IPS-18c (cell line): Measurements from ENCODE around the gene IRX1.
A peak's percentile ranks its signal among the peaks of the same experiment; 100 is the strongest.

ENCODE experiments used
- H3K4me3 ChIP-seq: 2 replicates; pipeline ENCODE4 v1.7.0; 2013; ENCODE audit warnings: low read depth, mild to moderate bottlenecking, low read length, moderate library complexity; ENCODE audit not compliant: insufficient read depth
- H3K9me3 ChIP-seq: one replicate; pipeline ENCODE4 v1.6.1; 2013; ENCODE audit warnings: mild to moderate bottlenecking, low read length, moderate library complexity; ENCODE audit not compliant: control insufficient read depth, insufficient read depth

Gene IRX1

DNA sequence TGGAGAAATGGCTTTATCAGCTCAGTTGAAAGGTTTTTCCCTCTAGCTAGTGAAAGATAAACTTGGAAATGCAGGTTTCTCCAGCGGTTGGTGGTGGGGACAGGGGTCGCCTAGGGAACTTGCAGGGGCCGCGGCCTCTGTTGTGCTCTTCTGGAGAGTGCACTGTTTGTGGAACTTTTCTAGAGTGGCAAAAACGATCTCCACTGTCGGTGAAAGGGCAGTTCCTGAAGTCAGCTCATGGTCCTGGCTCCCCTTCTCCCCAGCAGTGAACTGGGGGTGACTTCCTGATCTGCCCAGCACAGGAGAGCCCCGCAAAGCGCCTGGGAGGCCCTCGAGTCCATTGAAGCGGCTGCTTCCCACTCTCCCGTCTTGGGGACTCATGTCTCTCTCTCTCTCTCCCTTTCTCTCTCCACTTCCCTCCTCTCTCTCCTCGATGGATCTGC, 3.2 kb downstream of the IRX1 start:
- peak overlapping the region; percentile 42; the same call in 1 of the 2 replicates for H3K4me3 ChIP-seq
- H3K9me3 ChIP-seq, result peaks cover 5% of the 10 kb centered on the region

DNA sequence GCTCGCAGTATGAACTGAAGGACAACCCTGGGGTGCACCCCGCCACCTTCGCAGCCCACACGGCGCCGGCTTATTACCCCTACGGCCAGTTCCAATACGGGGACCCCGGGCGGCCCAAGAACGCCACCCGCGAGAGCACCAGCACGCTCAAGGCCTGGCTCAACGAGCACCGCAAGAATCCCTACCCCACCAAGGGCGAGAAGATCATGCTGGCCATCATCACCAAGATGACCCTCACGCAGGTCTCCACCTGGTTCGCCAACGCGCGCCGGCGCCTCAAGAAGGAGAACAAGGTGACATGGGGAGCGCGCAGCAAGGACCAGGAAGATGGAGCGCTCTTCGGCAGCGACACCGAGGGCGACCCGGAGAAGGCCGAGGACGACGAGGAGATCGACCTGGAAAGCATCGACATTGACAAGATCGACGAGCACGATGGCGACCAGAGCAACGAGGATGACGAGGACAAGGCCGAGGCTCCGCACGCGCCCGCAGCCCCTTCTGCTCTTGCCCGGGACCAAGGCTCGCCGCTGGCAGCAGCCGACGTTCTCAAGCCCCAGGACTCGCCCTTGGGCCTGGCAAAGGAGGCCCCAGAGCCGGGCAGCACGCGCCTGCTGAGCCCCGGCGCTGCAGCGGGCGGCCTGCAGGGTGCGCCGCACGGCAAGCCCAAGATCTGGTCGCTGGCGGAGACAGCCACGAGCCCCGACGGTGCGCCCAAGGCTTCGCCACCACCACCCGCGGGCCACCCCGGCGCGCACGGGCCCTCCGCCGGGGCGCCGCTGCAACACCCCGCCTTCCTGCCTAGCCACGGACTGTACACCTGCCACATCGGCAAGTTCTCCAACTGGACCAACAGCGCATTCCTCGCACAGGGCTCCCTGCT, 3.8 kb downstream of the IRX1 start:
- Histone ChIP-seq H3K4me3 (peak overlapping the region; percentile 42), H3K9me3 (peaks cover 5% of the 10 kb centered on the region)

- Histone ChIP-seq H3K4me3 (peak overlapping the region; percentile 42), H3K9me3 (peaks cover 5% of the 10 kb centered on the region)
Measured at GRCh38 chr5:3600106-3601060, 4.8 kb downstream of the IRX1 start.

GRCh38 chr5:3601061-3601710, 5.6 kb downstream of the IRX1 start:
- Histone ChIP-seq H3K9me3 (peaks cover 3% of the 10 kb centered on the region), H3K4me3 (peak overlapping the region; percentile 42)

- peak overlapping the region; percentile 39 for H3K4me3 ChIP-seq
- peaks cover 3% of the 10 kb centered on the region for H3K9me3 ChIP-seq
Measured at GRCh38 chr5:3601911-3602782, 6.5 kb downstream of the IRX1 start.

- peaks cover 3% of the 10 kb centered on the region for H3K9me3 ChIP-seq
- H3K4me3 ChIP-seq, result peak overlapping the region; percentile 39; the same call in 1 of the 2 replicates
Measured at GRCh38 chr5:3602785-3603502, 7.3 kb downstream of the IRX1 start.

GRCh38 chr5:3604501-3604900, 8.9 kb downstream of the IRX1 start:
- Histone ChIP-seq H3K4me3 (no peak overlapping the region), H3K9me3 (peaks cover 3% of the 10 kb centered on the region)

GRCh38 chr5:3605298-3606010, 9.8 kb downstream of the IRX1 start:
- Histone ChIP-seq H3K4me3 (no peak overlapping the region; the same call in 1 of the 2 replicates), H3K9me3 (no peaks in the 10 kb centered on the region)

DNA sequence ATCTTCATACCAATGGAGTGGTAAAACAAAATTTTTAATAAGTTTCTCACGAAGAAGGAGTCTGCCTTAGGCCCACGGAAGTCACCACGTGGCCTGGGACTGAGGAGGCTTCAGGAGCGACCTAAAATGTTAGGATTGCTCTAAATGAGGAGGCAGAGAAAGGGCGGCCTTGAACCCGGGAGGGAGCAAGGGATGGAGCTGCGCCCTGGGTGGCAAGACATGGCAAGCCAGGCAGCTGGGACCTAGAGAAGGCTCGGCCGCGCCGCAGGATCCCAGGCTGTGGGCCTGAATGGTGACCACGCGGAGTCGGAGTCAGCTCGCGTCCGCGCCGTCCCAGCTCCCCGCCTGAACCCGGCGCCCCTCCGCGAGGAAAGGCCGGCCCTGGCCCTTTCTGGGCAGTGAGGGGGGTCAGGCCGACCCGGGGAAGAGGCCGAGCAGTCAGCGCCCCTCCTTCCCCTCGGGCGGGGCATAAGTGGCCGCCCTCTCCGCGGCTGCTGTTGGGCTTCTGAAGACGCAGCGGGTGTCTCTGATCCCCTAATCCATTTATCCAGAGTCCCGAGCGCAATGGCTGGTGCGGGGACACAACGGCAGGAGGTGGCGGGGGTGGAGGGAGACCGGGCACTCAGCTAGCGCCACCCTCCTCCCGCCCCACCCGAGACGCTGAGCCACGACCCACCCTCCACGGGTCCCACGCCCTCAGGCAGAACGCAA, 10.6 kb downstream of the IRX1 start:
- Histone ChIP-seq H3K9me3 (no peaks in the 10 kb centered on the region), H3K4me3 (peak overlapping the region; percentile 44)

DNA sequence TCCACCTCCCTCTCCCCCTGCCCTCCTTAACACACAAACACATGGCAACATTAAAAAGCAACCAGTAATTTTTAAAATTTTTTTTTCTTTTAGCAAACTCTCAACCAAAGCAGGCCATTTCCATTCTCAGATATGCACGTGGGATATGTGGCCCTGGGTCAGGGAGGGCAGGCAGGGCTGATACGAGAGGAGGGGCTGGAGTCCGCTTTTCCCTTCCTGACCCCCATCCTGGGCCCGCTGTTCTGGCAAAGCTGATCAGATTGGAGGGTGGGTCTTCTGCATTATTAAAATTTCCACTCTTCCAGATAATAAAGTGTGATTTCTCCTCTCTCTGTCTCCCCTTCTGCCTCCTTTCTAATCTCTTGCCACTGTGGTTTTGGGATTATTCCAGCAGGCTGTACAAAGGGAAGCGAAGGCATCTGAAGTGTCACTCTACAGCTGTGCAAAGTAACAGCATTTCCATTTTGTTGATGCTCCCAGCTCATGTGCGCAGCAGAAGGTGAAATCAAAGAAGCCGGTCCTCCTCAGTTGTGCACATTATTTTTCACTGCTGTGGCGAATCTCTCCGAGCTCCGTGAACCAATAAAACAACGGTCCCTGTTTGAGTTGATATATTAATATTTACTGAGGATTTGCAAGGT, 12.0 kb downstream of the IRX1 start:
- Histone ChIP-seq H3K4me3 (no peak overlapping the region), H3K9me3 (no peaks in the 10 kb centered on the region)

DNA sequence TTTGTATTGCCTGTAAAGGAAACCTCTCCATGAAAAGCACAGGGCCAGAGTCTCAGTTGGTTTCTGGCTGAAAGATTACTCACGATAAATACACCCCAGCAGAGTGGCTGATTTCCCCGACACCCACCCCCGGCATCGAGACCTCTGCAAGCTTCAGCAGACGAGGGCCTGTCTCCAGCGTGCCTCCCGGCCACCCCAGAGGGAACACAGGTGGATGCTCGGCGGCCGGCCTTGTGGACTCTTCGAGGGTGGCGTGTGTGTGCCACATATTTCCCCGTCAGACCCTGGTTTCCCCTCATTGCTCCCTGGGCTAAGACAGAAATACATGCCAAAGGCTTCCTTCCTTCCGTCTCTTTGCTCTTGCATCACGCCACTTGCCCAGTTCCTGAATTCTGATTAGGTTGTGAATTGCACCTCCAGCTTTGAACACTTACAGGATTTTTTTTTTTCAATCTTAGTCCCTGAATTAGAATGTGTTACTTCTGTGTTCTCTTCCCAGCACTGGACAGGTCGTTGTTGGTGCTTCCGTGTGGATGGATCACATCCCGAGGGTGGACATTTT, 13.6 kb downstream of the IRX1 start:
- Histone ChIP-seq H3K9me3 (no peaks in the 10 kb centered on the region), H3K4me3 (no peak overlapping the region)

DNA sequence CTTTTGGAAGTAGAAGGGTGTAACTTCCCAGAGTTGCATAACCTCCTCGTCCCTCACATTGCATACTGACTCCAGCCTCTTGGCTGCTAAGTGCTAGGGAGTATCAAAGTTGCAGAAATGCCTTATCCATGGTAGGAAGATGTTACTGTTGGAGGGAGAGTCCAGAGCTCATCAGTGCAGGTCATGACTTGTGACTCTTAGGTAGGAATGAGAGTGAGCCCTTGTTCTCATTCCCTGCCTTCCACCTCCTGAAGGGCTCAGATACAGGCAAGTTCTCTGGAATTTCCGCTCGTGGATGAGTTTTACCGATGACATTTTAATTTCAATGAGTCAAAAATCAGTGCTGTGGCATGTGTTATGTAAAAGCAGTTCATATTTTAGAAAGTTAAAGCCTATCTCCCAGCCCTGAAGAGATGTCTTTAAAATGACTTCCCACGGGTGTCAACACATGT, 17.0 kb downstream of the IRX1 start:
- no peak overlapping the region for H3K4me3 ChIP-seq

DNA sequence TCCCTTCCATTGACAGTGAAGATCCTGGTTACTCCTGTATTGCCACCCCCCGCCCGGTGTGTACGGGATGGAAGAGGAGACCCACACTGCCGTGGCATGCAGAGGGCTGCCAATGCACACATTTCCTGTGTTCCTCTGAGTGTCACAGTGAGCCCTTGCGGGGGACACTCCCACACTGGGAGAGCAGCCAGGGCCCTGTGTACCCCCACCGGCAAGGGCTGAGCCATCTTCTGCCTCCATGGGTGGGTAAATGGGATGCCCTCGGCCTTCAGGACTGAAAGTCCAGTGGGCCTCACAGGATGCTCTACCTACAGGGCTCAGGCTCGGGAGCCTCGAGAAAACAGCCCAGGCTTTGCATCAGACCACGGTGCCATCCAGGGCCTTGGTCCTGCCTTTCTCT, 18.1 kb downstream of the IRX1 start:
- Histone ChIP-seq H3K9me3 (no peaks in the 10 kb centered on the region), H3K4me3 (no peak overlapping the region)

More for the DNA sequence above, 17.0 kb downstream of the IRX1 start:
- no peaks in the 10 kb centered on the region for H3K9me3 ChIP-seq

DNA sequence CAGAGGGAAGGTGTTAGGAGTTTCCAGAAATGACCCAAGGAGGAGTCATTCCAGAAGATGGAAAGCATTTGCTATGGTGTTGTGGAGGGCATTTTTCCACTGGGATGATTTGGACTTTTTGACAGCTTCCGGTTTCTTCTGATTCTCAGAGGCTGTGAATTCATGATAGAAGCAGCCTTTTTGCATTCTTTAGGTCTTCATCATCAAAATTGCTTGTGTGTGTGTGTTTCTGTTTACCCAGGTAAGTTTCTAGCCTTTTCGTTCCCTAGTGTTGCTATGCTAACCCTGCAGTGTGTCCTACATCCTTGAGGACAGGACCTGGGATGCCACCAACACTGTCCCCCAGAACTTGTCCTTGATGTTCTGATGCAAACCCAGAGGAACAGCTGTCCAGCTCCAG, 19.6 kb downstream of the IRX1 start:
- H3K9me3 ChIP-seq, result no peaks in the 10 kb centered on the region
- H3K4me3 ChIP-seq, result no peak overlapping the region
